Peyer's patch (tissue), 4 donors: ENCODE measurements around the gene QRFPR. TPM values are rescaled to one million over a fixed set of nuclear protein-coding genes. Genes with fewer than 3 reads are reported as not detected.

Experiments used
- DNase-seq, 3 donors: peaks; one replicate each; pipeline ENCODE4 v3.0.0-alpha.2; 2017 to 2019
- H3K27ac ChIP-seq, 4 donors: fragments of 200-600 bp; sonication (generic); one replicate each; pipeline ENCODE4 v1.5.1; 2016 to 2019
- H3K27me3 ChIP-seq, 2 donors: fragments of 200-600 bp; sonication (generic); one replicate each; pipeline ENCODE4 v1.5.1; 2019
- H3K36me3 ChIP-seq, 3 donors: fragments of 200-600 bp; sonication (generic); one replicate each; pipeline ENCODE4 v1.5.1; 2016 to 2019
- H3K4me1 ChIP-seq, 4 donors: fragments of 200-600 bp; sonication (generic); one replicate each; pipeline ENCODE4 v1.5.1; 2016 to 2019
- H3K4me3 ChIP-seq, 4 donors: fragments of 200-600 bp; sonication (generic); 1 replicate in 3 of 4; 2 replicates in 1 of 4; pipeline ENCODE4 v1.5.1; 2016 to 2019; ENCODE audit warnings: mild to moderate bottlenecking in 1 of 4
- H3K9me3 ChIP-seq, 4 donors: fragments of 200-600 bp; sonication (generic); one replicate each; pipeline ENCODE4 v1.5.1; 2016 to 2019; ENCODE audit warnings: mild to moderate bottlenecking in 1 of 4
- CTCF ChIP-seq, 6 experiments: fragments of 450-650 bp in 4 of 6; fragments of 200-600 bp in 2 of 6; sonication (generic) in 1 of 6; IDR thresholded peaks; one replicate each; pipeline ENCODE4 v1.5.1; 2017 to 2019; ENCODE audit warnings: antibody characterized with exemption in 6 of 6, mild to moderate bottlenecking in 3 of 6, moderate library complexity in 1 of 6
- POLR2A ChIP-seq, 2 donors: fragments of 450-650 bp; IDR thresholded peaks; one replicate each; pipeline ENCODE4 v1.5.1; 2017; ENCODE audit warnings: antibody characterized with exemption in 2 of 2, mild to moderate bottlenecking in 2 of 2, moderate library complexity in 2 of 2
- total RNA-seq, 4 donors: library from RNA; depleted of rRNA; stranded (reverse); fragments of >200 nt; gene quantifications; one replicate each; pipeline ENCODE4 v1.1.0, GENCODE V29; 2016

The QRFPR gene
- total RNA-seq, 4 donors from 2014 or later = not detected

GRCh38 chr4:121377076-121377475 lies 3.7 kb downstream of the QRFPR start:
- Histone ChIP-seq H3K27me3 (no peaks in the 10 kb centered on the region), H3K9me3 (no peaks in the 10 kb centered on the region), H3K4me1 (peaks cover 0 to 7% (median 0%) of the 10 kb centered on the region in 4 donors), H3K36me3 (no peaks in the 10 kb centered on the region), H3K27ac (no peak overlapping the region), H3K4me3 (no peak overlapping the region)
- TF ChIP-seq POLR2A (IDR thresholded peaks at IDR 0.05) = no peak
- TF ChIP-seq CTCF (IDR thresholded peaks at IDR 0.05) = no peak
- DNase-seq = no peak

GRCh38 chr4:121376556-121376955 lies 4.3 kb downstream of the QRFPR start:
- Histone ChIP-seq H3K9me3 (no peaks in the 10 kb centered on the region), H3K27ac (no peak overlapping the region), H3K27me3 (no peaks in the 10 kb centered on the region), H3K4me1 (peaks cover 0 to 7% (median 0%) of the 10 kb centered on the region in 4 donors), H3K36me3 (no peaks in the 10 kb centered on the region), H3K4me3 (no peak overlapping the region)
- TF ChIP-seq CTCF (IDR thresholded peaks at IDR 0.05) (no peak), POLR2A (IDR thresholded peaks at IDR 0.05) (no peak)
- DNase-seq = no peak

- no peak for DNase-seq
- no peaks in the 10 kb centered on the region for H3K9me3 ChIP-seq
- H3K27ac ChIP-seq = no peak overlapping the region
- H3K27me3 ChIP-seq = no peaks in the 10 kb centered on the region
- H3K4me1 ChIP-seq = peaks cover 0 to 7% (median 0%) of the 10 kb centered on the region in 4 donors
- no peak for TF ChIP-seq CTCF (IDR thresholded peaks at IDR 0.05)
- no peak for TF ChIP-seq POLR2A (IDR thresholded peaks at IDR 0.05)
- no peaks in the 10 kb centered on the region for H3K36me3 ChIP-seq
- no peak overlapping the region for H3K4me3 ChIP-seq
Observed at GRCh38 chr4:121376097-121376496, 4.7 kb downstream of the QRFPR start.

DNA sequence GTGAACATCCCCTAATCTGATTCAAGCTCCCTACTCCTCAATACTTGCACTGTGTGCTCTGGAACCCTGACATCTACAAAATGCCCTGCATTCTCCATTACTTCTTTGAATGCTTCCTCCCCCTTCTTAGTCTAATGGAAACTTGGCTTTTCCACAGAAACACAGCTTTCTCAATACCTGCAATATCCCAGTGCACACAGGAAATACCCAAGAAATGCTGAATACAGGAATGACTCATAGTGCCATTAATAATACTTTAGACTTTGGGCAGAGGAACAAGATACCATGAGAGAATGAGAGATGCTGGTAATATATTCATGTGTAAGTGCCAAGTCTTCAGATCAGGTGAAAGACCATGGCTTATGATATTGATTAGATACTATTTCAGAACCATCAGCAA lies 5.6 kb downstream of the QRFPR start:
- TF ChIP-seq CTCF (IDR thresholded peaks at IDR 0.05) (no peak), POLR2A (IDR thresholded peaks at IDR 0.05) (no peak)
- peaks cover 0 to under 1% (median 0%) of the 10 kb centered on the region in 4 donors for H3K4me1 ChIP-seq
- no peak for DNase-seq
- H3K27ac ChIP-seq = no peak overlapping the region
- no peak overlapping the region for H3K4me3 ChIP-seq
- no peaks in the 10 kb centered on the region for H3K9me3 ChIP-seq
- no peaks in the 10 kb centered on the region for H3K36me3 ChIP-seq
- H3K27me3 ChIP-seq = no peaks in the 10 kb centered on the region

- Histone ChIP-seq H3K36me3 (no peaks in the 10 kb centered on the region), H3K4me3 (no peak overlapping the region), H3K27ac (no peak overlapping the region), H3K4me1 (no peaks in the 10 kb centered on the region), H3K27me3 (no peaks in the 10 kb centered on the region), H3K9me3 (no peaks in the 10 kb centered on the region)
- TF ChIP-seq POLR2A (IDR thresholded peaks at IDR 0.05) = no peak
- TF ChIP-seq CTCF (IDR thresholded peaks at IDR 0.05) = no peak
- DNase-seq = no peak
Observed at GRCh38 chr4:121373841-121374240, 7.0 kb downstream of the QRFPR start.

DNA sequence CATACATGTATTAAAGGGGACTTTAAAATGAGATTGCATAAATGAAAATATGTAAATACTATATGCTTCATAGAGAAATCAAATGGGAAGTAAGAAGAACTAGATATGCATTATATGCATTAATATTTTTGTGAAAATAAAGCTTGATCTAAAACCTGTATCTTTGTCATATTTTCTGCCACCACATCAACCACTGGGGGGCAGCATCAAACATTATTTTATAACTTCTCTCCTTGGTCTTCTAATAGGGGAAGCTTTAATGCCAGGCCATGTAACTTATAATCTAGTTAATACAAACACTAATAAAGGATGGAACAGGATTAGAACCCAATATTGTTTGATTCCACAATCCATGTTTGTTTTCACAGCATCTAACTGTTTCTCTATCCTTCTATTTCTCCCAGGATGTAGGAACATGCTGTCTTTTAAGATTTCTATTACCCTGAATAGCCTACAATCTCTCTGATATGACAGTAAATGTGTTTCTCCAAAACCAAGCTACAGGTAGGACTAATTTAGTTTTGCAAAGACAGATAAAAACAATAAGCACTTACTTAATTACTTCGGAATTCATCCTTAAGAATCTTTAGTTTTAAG lies 10.0 kb downstream of the QRFPR start:
- no peak overlapping the region for H3K4me3 ChIP-seq
- TF ChIP-seq CTCF (IDR thresholded peaks at IDR 0.05) = peak; percentile 12 to 61 (median 54)
- no peak for TF ChIP-seq POLR2A (IDR thresholded peaks at IDR 0.05)
- no peaks in the 10 kb centered on the region for H3K27me3 ChIP-seq
- H3K9me3 ChIP-seq = no peaks in the 10 kb centered on the region
- peak in 1 of 3 donors; percentile 56 for DNase-seq
- no peak overlapping the region for H3K27ac ChIP-seq
- H3K36me3 ChIP-seq = no peaks in the 10 kb centered on the region
- H3K4me1 ChIP-seq = no peaks in the 10 kb centered on the region
